Type B pancreatic cell (in vitro differentiated cells): ENCODE measurements around the gene LCOR. TPM values are rescaled to one million over a fixed set of nuclear protein-coding genes. Genes with fewer than 3 reads are reported as not detected.
"Not testable (repeated sequence)": the region's sequence is repeated elsewhere in the genome, so short reads cannot be mapped to it uniquely, and the experiment has no call there.

ENCODE experiments used
- DNase-seq: peaks from one replicate; pipeline ENCODE4 v3.0.0; 2021; ENCODE audit warnings: mixed read lengths; ENCODE audit not compliant: unreplicated experiment; ENCODE audit errors: extremely low spot score
- H3K27ac Mint-ChIP-seq: 2 replicates; pipeline ENCODE4 v1.8.0; 2021; ENCODE audit warnings: mild to moderate bottlenecking, mixed read lengths
- H3K27me3 Mint-ChIP-seq: 2 replicates; pipeline ENCODE4 v1.8.0; 2021; ENCODE audit warnings: mixed read lengths
- H3K36me3 Mint-ChIP-seq: 2 replicates; pipeline ENCODE4 v1.8.0; 2021; ENCODE audit warnings: mixed read lengths
- H3K4me1 Mint-ChIP-seq: one replicate; pipeline ENCODE4 v1.8.0; 2021; ENCODE audit warnings: mixed read lengths; ENCODE audit not compliant: unreplicated experiment
- H3K4me3 Mint-ChIP-seq: 2 replicates; pipeline ENCODE4 v1.8.0; 2021; ENCODE audit warnings: mild to moderate bottlenecking, mixed read lengths
- H3K9me3 Mint-ChIP-seq: 2 replicates; pipeline ENCODE4 v1.8.0; 2021; ENCODE audit warnings: mixed read lengths
- CTCF ChIP-seq: fragments of 200-600 bp; sonication (generic); conservative IDR thresholded peaks from 2 replicates; pipeline ENCODE4 v1.5.0; 2021; ENCODE audit warnings: antibody characterized with exemption, mild to moderate bottlenecking
- total RNA-seq: library from RNA; stranded (reverse); gene quantifications from 2 replicates; pipeline ENCODE4 v1.2.1, GENCODE V29; 2021; ENCODE audit warnings: low replicate concordance

The LCOR gene
- total RNA-seq, 1 donor from 2014 or later = 55.1 TPM

GRCh38 chr10:96797485-96797884 lies 34.6 kb upstream of the LCOR start:
- H3K27me3 Mint-ChIP-seq = peaks cover 3% of the 10 kb centered on the region
- no peak for DNase-seq
- H3K27ac Mint-ChIP-seq = no peak overlapping the region
- H3K9me3 Mint-ChIP-seq = no peaks in the 10 kb centered on the region
- no peaks in the 10 kb centered on the region for H3K36me3 Mint-ChIP-seq
- peaks cover 4% of the 10 kb centered on the region for H3K4me1 Mint-ChIP-seq
- no peak overlapping the region for H3K4me3 Mint-ChIP-seq
- TF ChIP-seq CTCF = no peak

- Mint-ChIP-seq H3K27me3 (no peaks in the 10 kb centered on the region), H3K27ac (no peak overlapping the region), H3K4me1 (peaks cover 4% of the 10 kb centered on the region), H3K4me3 (no peak overlapping the region), H3K36me3 (no peaks in the 10 kb centered on the region), H3K9me3 (no peaks in the 10 kb centered on the region)
- TF ChIP-seq CTCF = no peak
- no peak for DNase-seq
These were observed 28.8 kb upstream of the LCOR start for GRCh38 chr10:96803288-96803664.

- TF ChIP-seq CTCF = no peak
- no peak overlapping the region for H3K4me3 Mint-ChIP-seq
- no peaks in the 10 kb centered on the region for H3K36me3 Mint-ChIP-seq
- no peak for DNase-seq
- H3K9me3 Mint-ChIP-seq = no peaks in the 10 kb centered on the region
- H3K4me1 Mint-ChIP-seq = no peaks in the 10 kb centered on the region
- H3K27ac Mint-ChIP-seq = no peak overlapping the region
- H3K27me3 Mint-ChIP-seq = peaks cover 9% of the 10 kb centered on the region
These were observed 17.8 kb upstream of the LCOR start for GRCh38 chr10:96814264-96814663.

GRCh38 chr10:96818971-96819370 lies 13.1 kb upstream of the LCOR start:
- H3K4me3 Mint-ChIP-seq, H3K27ac Mint-ChIP-seq, H3K4me1 Mint-ChIP-seq, H3K27me3 Mint-ChIP-seq, H3K36me3 Mint-ChIP-seq, H3K9me3 Mint-ChIP-seq, DNase-seq: not testable (repeated sequence)

GRCh38 chr10:96820765-96821164 lies 11.3 kb upstream of the LCOR start:
- Mint-ChIP-seq H3K27ac (no peak overlapping the region), H3K36me3 (no peaks in the 10 kb centered on the region), H3K4me3 (no peak overlapping the region), H3K9me3 (no peaks in the 10 kb centered on the region), H3K27me3 (no peaks in the 10 kb centered on the region), H3K4me1 (no peaks in the 10 kb centered on the region)
- DNase-seq = no peak
- TF ChIP-seq CTCF = no peak

GRCh38 chr10:96826438-96826837 lies 5.7 kb upstream of the LCOR start:
- peaks cover 10% of the 10 kb centered on the region for H3K4me1 Mint-ChIP-seq
- TF ChIP-seq CTCF = no peak

More at GRCh38 chr10:96826438-96826837, 5.7 kb upstream of the LCOR start:
- Mint-ChIP-seq H3K9me3 (no peaks in the 10 kb centered on the region), H3K4me3 (no peak overlapping the region), H3K36me3 (no peaks in the 10 kb centered on the region), H3K27me3 (no peaks in the 10 kb centered on the region), H3K27ac (no peak overlapping the region)
- DNase-seq = no peak
